HS-5 (cell line): ENCODE results near the gene TEAD1.

Experiments
- DNase-seq: peaks from one replicate; pipeline ENCODE4 v3.0.0-alpha.2; 2012; ENCODE audit warnings: low read depth

The TEAD1 gene

GRCh38 chr11:12835286-12835685 lies 161.1 kb downstream of the TEAD1 start:
- no peak for DNase-seq

GRCh38 chr11:12838463-12839123 lies 164.4 kb downstream of the TEAD1 start:
- peak; percentile 63 for DNase-seq

- DNase-seq: no peak
Observed at GRCh38 chr11:12840871-12841660, 166.8 kb downstream of the TEAD1 start.

- no peak for DNase-seq
Observed at GRCh38 chr11:12841946-12842630, 167.9 kb downstream of the TEAD1 start.

GRCh38 chr11:12842933-12843636 lies 168.9 kb downstream of the TEAD1 start:
- no peak for DNase-seq

GRCh38 chr11:12845163-12845562 lies 170.9 kb downstream of the TEAD1 start:
- no peak for DNase-seq

- DNase-seq: no peak
Observed at GRCh38 chr11:12845739-12846358, 171.6 kb downstream of the TEAD1 start.

- DNase-seq: no peak
Observed at GRCh38 chr11:12846786-12847615, 172.8 kb downstream of the TEAD1 start.

- no peak for DNase-seq
Observed at GRCh38 chr11:12848413-12848812, 174.2 kb downstream of the TEAD1 start.

GRCh38 chr11:12853325-12853651 lies 179.1 kb downstream of the TEAD1 start:
- DNase-seq: no peak

- no peak for DNase-seq
Observed at GRCh38 chr11:12853652-12854296, 179.6 kb downstream of the TEAD1 start.

GRCh38 chr11:12854297-12854661 lies 180.1 kb downstream of the TEAD1 start:
- DNase-seq: no peak

- no peak for DNase-seq
Observed at GRCh38 chr11:12854829-12855228, 180.6 kb downstream of the TEAD1 start.

- no peak for DNase-seq
Observed at GRCh38 chr11:12856338-12856737, 182.1 kb downstream of the TEAD1 start.

- no peak for DNase-seq
Observed at GRCh38 chr11:12857572-12857971, 183.4 kb downstream of the TEAD1 start.

GRCh38 chr11:12859872-12860657 lies 185.8 kb downstream of the TEAD1 start:
- DNase-seq: no peak

- DNase-seq: no peak
Observed at GRCh38 chr11:12860827-12861226, 186.6 kb downstream of the TEAD1 start.

GRCh38 chr11:12862696-12863469 lies 188.7 kb downstream of the TEAD1 start:
- no peak for DNase-seq

- DNase-seq: no peak
Observed at GRCh38 chr11:12863605-12864121, 189.4 kb downstream of the TEAD1 start.
